Upper lobe of left lung (tissue), 6 donors: ENCODE measurements around the gene SETD5. TPM values are rescaled to one million over a fixed set of nuclear protein-coding genes. Genes with fewer than 3 reads are reported as not detected.

Experiments used
- ATAC-seq, 2 donors: fragments of 200-7000 bp; cut with Tn5 transposase; one replicate each; pipeline ENCODE4 v1.9.1; 2022; ENCODE audit warnings: mild to moderate bottlenecking in 2 of 2, moderate library complexity in 2 of 2; ENCODE audit not compliant: low FRiP score in 2 of 2
- DNase-seq, 2 donors: peaks; one replicate each; pipeline ENCODE4 v3.0.0-alpha.2; 2019 to 2020
- H3K27ac ChIP-seq, 4 donors: fragments of 200-600 bp; sonication (generic); one replicate each; pipeline ENCODE4 v1.5.1; 2016 to 2019
- H3K27me3 ChIP-seq, 4 donors: fragments of 200-600 bp; sonication (generic); one replicate each; pipeline ENCODE4 v1.5.1; 2017 to 2019
- H3K36me3 ChIP-seq, 4 donors: fragments of 200-600 bp; sonication (generic); one replicate each; pipeline ENCODE4 v1.5.1; 2016 to 2019
- H3K4me1 ChIP-seq, 4 donors: fragments of 200-600 bp; sonication (generic); one replicate each; pipeline ENCODE4 v1.5.1; 2018 to 2019
- H3K4me3 ChIP-seq, 4 donors: fragments of 200-600 bp; sonication (generic); one replicate each; pipeline ENCODE4 v1.5.1; 2017 to 2019; ENCODE audit warnings: mild to moderate bottlenecking in 2 of 4, moderate library complexity in 1 of 4
- H3K9me3 ChIP-seq, 4 donors: fragments of 200-600 bp; sonication (generic); one replicate each; pipeline ENCODE4 v1.5.1; 2018 to 2019
- EP300 ChIP-seq, 4 donors: sonication (generic); formaldehyde crosslinking; IDR thresholded peaks; one replicate each; pipeline ENCODE4 v1.5.1; 2017; ENCODE audit warnings: antibody characterized with exemption in 4 of 4, control low read depth in 2 of 4
- POLR2A ChIP-seq, 4 donors: fragments of 450-650 bp; IDR thresholded peaks; one replicate each; pipeline ENCODE4 v1.5.1; 2016 to 2017; ENCODE audit warnings: antibody characterized with exemption in 4 of 4, mild to moderate bottlenecking in 2 of 4
- POLR2AphosphoS5 ChIP-seq, 2 donors: sonication (generic); formaldehyde crosslinking; IDR thresholded peaks; one replicate each; pipeline ENCODE4 v1.5.1; 2017; ENCODE audit warnings: antibody characterized with exemption in 2 of 2
- WGBS, 2 donors: methylation state at CpG; one replicate each; pipeline ENCODE4 v1.1.5; 2017 to 2018; 5-methylcytosine and 5-hydroxymethylcytosine counted together
- total RNA-seq, 6 donors: library from RNA; depleted of rRNA in 4 of 6; stranded (reverse); fragments of >200 nt in 4 of 6; gene quantifications; one replicate each; pipeline versions ENCODE4 v1.1.0 to v1.2.1, GENCODE V29; 2016 to 2021
- TF ChIP-seq, protein P1 (sequence below), 6 experiments: fragments of 450-650 bp in 4 of 6; fragments of 200-600 bp in 2 of 6; sonication (generic) in 2 of 6; IDR thresholded peaks; one replicate each; pipeline ENCODE4 v1.5.1; 2016 to 2019; ENCODE audit warnings: antibody characterized with exemption in 6 of 6
- donor health status: DM: no; HTN: no; CAD: no; lungs with moderate emphysema.
- donor health status: DM: no; HTN: yes; CAD: no; lungs with severe emphysema.

Gene SETD5
- total RNA-seq, 6 donors from 2014 or later = 75.1 to 213 (median 113) TPM

GRCh38 chr3:9373465-9373864, 23.9 kb upstream of the SETD5 start:
- H3K27me3 ChIP-seq = no peaks in the 10 kb centered on the region
- peaks cover 0 to 6% (median 0%) of the 10 kb centered on the region in 4 donors for H3K4me1 ChIP-seq
- WGBS, 2 donors = 77 to 80% methylated on average over 3 of the region's 3 CpGs
- H3K4me3 ChIP-seq = no peak overlapping the region
- TF ChIP-seq, protein P1, sequence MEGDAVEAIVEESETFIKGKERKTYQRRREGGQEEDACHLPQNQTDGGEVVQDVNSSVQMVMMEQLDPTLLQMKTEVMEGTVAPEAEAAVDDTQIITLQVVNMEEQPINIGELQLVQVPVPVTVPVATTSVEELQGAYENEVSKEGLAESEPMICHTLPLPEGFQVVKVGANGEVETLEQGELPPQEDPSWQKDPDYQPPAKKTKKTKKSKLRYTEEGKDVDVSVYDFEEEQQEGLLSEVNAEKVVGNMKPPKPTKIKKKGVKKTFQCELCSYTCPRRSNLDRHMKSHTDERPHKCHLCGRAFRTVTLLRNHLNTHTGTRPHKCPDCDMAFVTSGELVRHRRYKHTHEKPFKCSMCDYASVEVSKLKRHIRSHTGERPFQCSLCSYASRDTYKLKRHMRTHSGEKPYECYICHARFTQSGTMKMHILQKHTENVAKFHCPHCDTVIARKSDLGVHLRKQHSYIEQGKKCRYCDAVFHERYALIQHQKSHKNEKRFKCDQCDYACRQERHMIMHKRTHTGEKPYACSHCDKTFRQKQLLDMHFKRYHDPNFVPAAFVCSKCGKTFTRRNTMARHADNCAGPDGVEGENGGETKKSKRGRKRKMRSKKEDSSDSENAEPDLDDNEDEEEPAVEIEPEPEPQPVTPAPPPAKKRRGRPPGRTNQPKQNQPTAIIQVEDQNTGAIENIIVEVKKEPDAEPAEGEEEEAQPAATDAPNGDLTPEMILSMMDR (IDR thresholded peaks at IDR 0.05) = no peak
- TF ChIP-seq POLR2AphosphoS5 (IDR thresholded peaks at IDR 0.05) (no peak), POLR2A (IDR thresholded peaks at IDR 0.05) (no peak), EP300 (IDR thresholded peaks at IDR 0.05) (no peak)
- ATAC-seq (no peak), DNase-seq (no peak)
- H3K9me3 ChIP-seq = no peaks in the 10 kb centered on the region
- H3K27ac ChIP-seq = no peak overlapping the region
- peaks cover 19 to 100% (median 47%) of the 10 kb centered on the region in 4 donors for H3K36me3 ChIP-seq

GRCh38 chr3:9377981-9378380, 19.4 kb upstream of the SETD5 start:
- H3K36me3 ChIP-seq = peaks cover 10 to 90% (median 29%) of the 10 kb centered on the region in 4 donors
- no peak overlapping the region for H3K27ac ChIP-seq
- H3K4me3 ChIP-seq = no peak overlapping the region
- ATAC-seq = no peak
- H3K9me3 ChIP-seq = no peaks in the 10 kb centered on the region
- TF ChIP-seq POLR2A (IDR thresholded peaks at IDR 0.05) (no peak), POLR2AphosphoS5 (IDR thresholded peaks at IDR 0.05) (no peak), EP300 (IDR thresholded peaks at IDR 0.05) (no peak)
- TF ChIP-seq, protein P1 (IDR thresholded peaks at IDR 0.05) = no peak
- WGBS, 2 donors = 87 to 95% methylated on average over 1 of the region's 1 CpG
- H3K27me3 ChIP-seq = no peaks in the 10 kb centered on the region
- H3K4me1 ChIP-seq = peaks cover 0 to 5% (median 0%) of the 10 kb centered on the region in 4 donors
- DNase-seq = no peak

GRCh38 chr3:9379327-9379726, 18.1 kb upstream of the SETD5 start:
- Histone ChIP-seq H3K27me3 (no peaks in the 10 kb centered on the region), H3K4me3 (no peak overlapping the region), H3K9me3 (no peaks in the 10 kb centered on the region), H3K36me3 (peaks cover 12 to 90% (median 27%) of the 10 kb centered on the region in 4 donors), H3K27ac (peak overlapping the region in 1 of 4 donors; percentile 41), H3K4me1 (no peaks in the 10 kb centered on the region)
- 43 to 47% methylated on average over 4 of the region's 4 CpGs for WGBS, 2 donors
- ATAC-seq (no peak), DNase-seq (no peak)
- TF ChIP-seq EP300 (IDR thresholded peaks at IDR 0.05) (no peak), POLR2AphosphoS5 (IDR thresholded peaks at IDR 0.05) (no peak), POLR2A (IDR thresholded peaks at IDR 0.05) (no peak)
- TF ChIP-seq, protein P1 (IDR thresholded peaks at IDR 0.05) = no peak

DNA sequence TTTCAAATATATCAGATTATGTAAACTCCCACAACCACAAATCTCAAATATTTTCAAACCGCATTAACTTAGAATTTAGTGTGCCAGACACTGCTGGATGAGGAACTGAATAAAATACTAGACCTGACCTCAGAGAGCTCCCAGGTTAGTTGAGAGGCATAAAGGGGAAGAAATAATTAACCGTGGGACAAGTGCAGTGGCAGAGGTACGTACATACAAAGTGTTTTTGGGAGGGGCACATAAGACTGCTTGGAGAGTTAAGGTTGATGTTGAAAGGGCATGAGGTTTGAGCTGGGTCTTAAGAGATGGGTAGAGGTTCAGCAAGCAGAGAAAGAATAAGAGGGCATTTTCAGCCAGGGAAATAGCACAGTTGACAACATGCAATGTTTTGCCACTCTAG, 17.4 kb upstream of the SETD5 start:
- DNase-seq (no peak), ATAC-seq (peak in 1 of 2 donors; percentile 55)
- H3K27me3 ChIP-seq = no peaks in the 10 kb centered on the region
- no peak overlapping the region for H3K4me3 ChIP-seq
- H3K9me3 ChIP-seq = no peaks in the 10 kb centered on the region
- TF ChIP-seq POLR2AphosphoS5 (IDR thresholded peaks at IDR 0.05) = no peak
- TF ChIP-seq, protein P1 (IDR thresholded peaks at IDR 0.05) = no peak
- TF ChIP-seq EP300 (IDR thresholded peaks at IDR 0.05) = no peak
- no peak for TF ChIP-seq POLR2A (IDR thresholded peaks at IDR 0.05)
- no peaks in the 10 kb centered on the region for H3K4me1 ChIP-seq
- H3K27ac ChIP-seq = no peak overlapping the region
- H3K36me3 ChIP-seq = peaks cover 18 to 90% (median 27%) of the 10 kb centered on the region in 4 donors
- WGBS, 2 donors = 55 to 83% methylated on average over 3 of the region's 3 CpGs

- 82 to 89% methylated on average over 13 of the region's 13 CpGs for WGBS, 2 donors
- Histone ChIP-seq H3K9me3 (no peaks in the 10 kb centered on the region), H3K27me3 (no peaks in the 10 kb centered on the region), H3K4me3 (no peak overlapping the region), H3K4me1 (peaks cover 0 to 6% (median 0%) of the 10 kb centered on the region in 4 donors), H3K36me3 (peaks cover 24 to 90% (median 46%) of the 10 kb centered on the region in 4 donors), H3K27ac (no peak overlapping the region)
- ATAC-seq (no peak), DNase-seq (no peak)
- TF ChIP-seq POLR2AphosphoS5 (IDR thresholded peaks at IDR 0.05) (no peak), EP300 (IDR thresholded peaks at IDR 0.05) (no peak), POLR2A (IDR thresholded peaks at IDR 0.05) (no peak)
- TF ChIP-seq, protein P1 (IDR thresholded peaks at IDR 0.05) = no peak
Observed at GRCh38 chr3:9384141-9384828, 13.1 kb upstream of the SETD5 start.
